Smooth muscle cell (in vitro differentiated cells): ENCODE data around the gene KLHDC7B. TPM values are rescaled to one million over a fixed set of nuclear protein-coding genes. Genes with fewer than 3 reads are reported as not detected.

Experiments
- DNase-seq: peaks from one replicate; lab custom pipeline; 2025; ENCODE audit not compliant: unreplicated experiment; lab: John Stamatoyannopoulos, UW
- H2AFZ ChIP-seq: fragments of 200-600 bp; sonication (generic); 2 replicates; pipeline ENCODE4 v1.6.0; 2016; ENCODE audit warnings: antibody characterized with exemption, low read depth, mild to moderate bottlenecking
- H3F3A ChIP-seq: fragments of 200-600 bp; sonication (generic); 2 replicates; pipeline ENCODE4 v1.6.0; 2017; ENCODE audit warnings: antibody characterized with exemption, low read depth
- H3K27ac ChIP-seq: fragments of 200-600 bp; sonication (generic); 2 replicates; pipeline ENCODE4 v1.5.1; 2016; ENCODE audit warnings: low read depth, mild to moderate bottlenecking
- H3K27me3 ChIP-seq: fragments of 200-600 bp; sonication (generic); 2 replicates; pipeline ENCODE4 v1.6.1; 2016; ENCODE audit warnings: low read depth, mild to moderate bottlenecking
- H3K36me3 ChIP-seq: fragments of 200-600 bp; sonication (generic); 2 replicates; pipeline ENCODE4 v1.5.1; 2016; ENCODE audit warnings: low read depth
- H3K4me1 ChIP-seq: fragments of 200-600 bp; sonication (generic); 2 replicates; pipeline ENCODE4 v1.5.1; 2016; ENCODE audit warnings: low read depth
- H3K4me2 ChIP-seq: fragments of 200-600 bp; sonication (generic); 2 replicates; pipeline ENCODE4 v1.6.0; 2016; ENCODE audit warnings: mild to moderate bottlenecking
- H3K4me3 ChIP-seq: fragments of 200-600 bp; sonication (generic); 2 replicates; pipeline ENCODE4 v1.5.1; 2016; ENCODE audit warnings: mild to moderate bottlenecking
- H3K79me2 ChIP-seq: fragments of 200-600 bp; sonication (generic); 2 replicates; pipeline ENCODE4 v1.6.0; 2016; ENCODE audit warnings: low read depth, mild to moderate bottlenecking
- H3K9ac ChIP-seq: fragments of 200-600 bp; sonication (generic); 2 replicates; pipeline ENCODE4 v1.6.0; 2016; ENCODE audit warnings: low read depth
- H3K9me3 ChIP-seq: fragments of 200-600 bp; sonication (generic); replicated peaks from 2 replicates; pipeline ENCODE4 v1.5.1; 2016; ENCODE audit warnings: low read depth
- H4K20me1 ChIP-seq: fragments of 200-600 bp; sonication (generic); 2 replicates; pipeline ENCODE4 v1.6.0; 2016; ENCODE audit warnings: low read depth
- WGBS: methylation state at CpG from one replicate; pipeline ENCODE4 v1.1.7; 2016; ENCODE audit warnings: low lambda C conversion rate; 5-methylcytosine and 5-hydroxymethylcytosine counted together
- polyA plus RNA-seq: library from polyadenylated mRNA; unstranded; fragments of >200 nt; fragmentation: Nextera tagmentation; extraction: Ambion mirVana; gene quantifications from 2 replicates; pipeline ENCODE4 v1.2.1, GENCODE V29; 2016
- total RNA-seq: library from RNA; depleted of rRNA; stranded (reverse); fragments of >200 nt; gene quantifications from 2 replicates; pipeline ENCODE4 v1.2.3, GENCODE V29; 2014
- TF ChIP-seq, protein P1 (sequence below): fragments of 200-600 bp; sonication (generic); IDR thresholded peaks from 2 replicates; pipeline ENCODE4 v1.5.1; 2017; ENCODE audit warnings: borderline replicate concordance, mild to moderate bottlenecking, antibody characterized with exemption; ENCODE audit not compliant: insufficient read depth, poor library complexity, severe bottlenecking

Gene KLHDC7B
- total and polyA plus RNA-seq, 2 experiments from 2014 or later: 1.1 to 1.5 TPM

DNA sequence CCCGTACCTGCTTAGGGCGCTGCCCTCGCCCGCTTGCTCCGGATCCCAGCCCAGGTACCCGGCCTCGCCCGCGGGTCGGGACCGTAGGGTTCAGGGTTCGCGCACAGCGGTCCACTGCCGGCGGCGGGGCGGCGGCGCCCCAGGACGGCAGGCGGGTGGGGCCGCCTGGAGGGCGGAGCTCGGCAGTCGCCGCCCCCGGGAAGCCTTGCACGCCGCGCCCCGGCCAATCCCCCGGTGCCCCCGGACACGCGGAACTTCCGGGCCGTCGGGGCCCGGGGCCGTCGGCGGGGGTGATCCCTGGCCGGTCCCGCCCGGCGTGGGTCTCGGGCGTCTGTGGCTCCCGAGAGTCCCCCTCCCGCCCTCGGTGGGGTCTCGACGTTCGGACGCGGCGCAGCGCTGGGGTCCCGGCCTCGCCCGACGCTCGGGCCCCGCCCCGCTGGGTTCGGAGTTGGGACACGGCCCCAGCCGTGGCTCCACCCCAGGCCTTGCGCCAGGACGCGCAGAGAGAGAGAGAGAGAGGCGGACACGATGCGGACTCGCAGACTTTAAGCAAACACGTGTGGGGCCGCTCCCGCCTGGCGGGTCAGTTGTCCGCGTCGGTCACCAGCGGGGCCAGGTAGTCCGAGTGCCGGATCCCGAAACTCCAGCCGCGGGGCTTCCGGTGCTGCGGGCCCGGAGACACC, 15.7 kb upstream of the KLHDC7B start, which contains the start of gene TYMP:
TSS of gene TYMP (minus strand) at position 116 of the 683 bp plus-strand sequence. CDS start 303 bp downstream, outside the sequence.
- no peaks in the 10 kb centered on the region for H3K79me2 ChIP-seq
- no peaks in the 10 kb centered on the region for H3K36me3 ChIP-seq
- no peaks in the 10 kb centered on the region for H3K27me3 ChIP-seq
- no peaks in the 10 kb centered on the region for H3K9me3 ChIP-seq
- H3K4me3 ChIP-seq: peak within 1 kb of the TSS; percentile 69
- peak within 1 kb of the TSS; percentile 81 for H3K9ac ChIP-seq
- H4K20me1 ChIP-seq: peaks cover 15% of the 10 kb centered on the region
- DNase-seq: peak; percentile 76
- H3K4me1 ChIP-seq: peaks cover 23% of the 10 kb centered on the region
- TF ChIP-seq, protein P1, sequence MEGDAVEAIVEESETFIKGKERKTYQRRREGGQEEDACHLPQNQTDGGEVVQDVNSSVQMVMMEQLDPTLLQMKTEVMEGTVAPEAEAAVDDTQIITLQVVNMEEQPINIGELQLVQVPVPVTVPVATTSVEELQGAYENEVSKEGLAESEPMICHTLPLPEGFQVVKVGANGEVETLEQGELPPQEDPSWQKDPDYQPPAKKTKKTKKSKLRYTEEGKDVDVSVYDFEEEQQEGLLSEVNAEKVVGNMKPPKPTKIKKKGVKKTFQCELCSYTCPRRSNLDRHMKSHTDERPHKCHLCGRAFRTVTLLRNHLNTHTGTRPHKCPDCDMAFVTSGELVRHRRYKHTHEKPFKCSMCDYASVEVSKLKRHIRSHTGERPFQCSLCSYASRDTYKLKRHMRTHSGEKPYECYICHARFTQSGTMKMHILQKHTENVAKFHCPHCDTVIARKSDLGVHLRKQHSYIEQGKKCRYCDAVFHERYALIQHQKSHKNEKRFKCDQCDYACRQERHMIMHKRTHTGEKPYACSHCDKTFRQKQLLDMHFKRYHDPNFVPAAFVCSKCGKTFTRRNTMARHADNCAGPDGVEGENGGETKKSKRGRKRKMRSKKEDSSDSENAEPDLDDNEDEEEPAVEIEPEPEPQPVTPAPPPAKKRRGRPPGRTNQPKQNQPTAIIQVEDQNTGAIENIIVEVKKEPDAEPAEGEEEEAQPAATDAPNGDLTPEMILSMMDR: no peak
- H3K27ac ChIP-seq: peak within 1 kb of the TSS; percentile 97
- WGBS: 3% methylated on average over 37 of the region's 92 CpGs
- H3F3A ChIP-seq: peaks cover 54% of the 10 kb centered on the region
- no peak within 1 kb of the TSS for H2AFZ ChIP-seq
- H3K4me2 ChIP-seq: peak within 1 kb of the TSS; percentile 98

DNA sequence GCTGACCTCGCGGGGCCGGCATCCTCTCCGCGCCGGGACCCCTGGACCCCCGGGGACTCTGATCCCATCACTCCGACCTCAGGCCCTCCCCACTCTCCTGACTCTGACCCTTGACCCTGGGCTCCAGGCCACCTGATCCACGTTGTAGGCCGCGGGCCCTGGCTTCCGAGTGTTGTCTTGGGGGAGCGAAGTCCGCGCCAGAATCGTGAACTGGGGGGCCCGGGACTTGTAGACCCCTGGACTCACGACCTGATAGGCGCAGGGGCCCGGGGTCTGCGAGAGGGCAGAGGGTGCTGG, 15.2 kb upstream of the KLHDC7B start:
- Histone ChIP-seq H3K9me3 (no peaks in the 10 kb centered on the region), H3K4me1 (peaks cover 23% of the 10 kb centered on the region), H3F3A (peaks cover 54% of the 10 kb centered on the region), H4K20me1 (peaks cover 15% of the 10 kb centered on the region), H3K4me3 (peak overlapping the region; percentile 69), H3K27me3 (no peaks in the 10 kb centered on the region), H3K4me2 (peak overlapping the region; percentile 98), H3K9ac (peak overlapping the region; percentile 81), H3K36me3 (no peaks in the 10 kb centered on the region), H3K79me2 (no peaks in the 10 kb centered on the region), H3K27ac (peak overlapping the region; percentile 97), H2AFZ (no peak overlapping the region)
- WGBS: 12% methylated on average over 18 of the region's 21 CpGs
- TF ChIP-seq, protein P1: no peak
- DNase-seq: no peak

DNA sequence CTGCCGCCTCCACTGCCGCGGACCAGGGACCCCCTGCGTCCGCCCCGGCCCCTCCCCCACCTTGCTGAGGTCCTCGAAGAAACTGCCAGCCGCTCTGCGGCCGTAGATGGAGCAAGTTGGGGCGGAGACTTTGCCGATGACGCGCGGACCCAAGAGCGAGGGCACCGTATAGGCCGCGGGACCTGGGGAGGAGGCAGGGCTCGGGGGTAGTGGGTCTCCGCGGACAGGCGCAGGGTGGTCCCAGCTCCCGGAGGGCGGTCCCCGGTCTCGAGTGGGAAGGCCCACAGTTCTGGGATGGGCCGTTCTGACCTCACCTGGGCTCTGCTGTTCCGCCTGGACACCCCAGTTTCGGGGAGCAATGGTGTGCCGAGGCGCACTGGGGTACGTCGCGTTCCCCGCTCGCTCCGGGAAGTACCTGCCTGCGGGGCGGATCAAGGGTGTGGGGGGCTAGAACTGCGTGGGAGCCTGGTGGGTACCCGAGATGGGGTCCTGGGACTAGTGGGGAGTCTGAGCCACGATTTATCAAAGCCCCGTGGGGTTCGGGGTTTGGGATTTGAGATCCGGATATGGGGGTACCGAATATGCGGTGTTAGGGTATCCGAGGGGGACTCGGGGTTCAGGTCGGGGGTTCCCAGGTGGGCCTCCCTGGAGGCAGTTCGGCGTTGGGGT, 14.7 kb upstream of the KLHDC7B start:
- peak overlapping the region; percentile 98 for H3K4me2 ChIP-seq
- WGBS: 19% methylated on average over 33 of the region's 53 CpGs

More for the DNA sequence above, 14.7 kb upstream of the KLHDC7B start:
- Histone ChIP-seq H4K20me1 (peaks cover 15% of the 10 kb centered on the region), H3K4me3 (peak overlapping the region; percentile 69), H3K27me3 (no peaks in the 10 kb centered on the region), H3K79me2 (no peaks in the 10 kb centered on the region), H3K27ac (peak overlapping the region; percentile 97), H3K4me1 (peaks cover 23% of the 10 kb centered on the region), H3K9ac (peak overlapping the region; percentile 81), H2AFZ (no peak overlapping the region), H3K36me3 (no peaks in the 10 kb centered on the region), H3K9me3 (no peaks in the 10 kb centered on the region), H3F3A (peaks cover 54% of the 10 kb centered on the region)
- TF ChIP-seq, protein P1: no peak
- peak; percentile 63 for DNase-seq
